GM21529 (cell line): Measurements from ENCODE around the gene DMRT1.
"Not testable (repeated sequence)": the region's sequence is repeated elsewhere in the genome, so short reads cannot be mapped to it uniquely, and the experiment has no call there.

Experiments used
- ATAC-seq: cut with Tn5 transposase; IDR thresholded peaks from one replicate; pipeline ENCODE4 v1.9.1; 2021; ENCODE audit not compliant: unreplicated experiment

Gene DMRT1

DNA sequence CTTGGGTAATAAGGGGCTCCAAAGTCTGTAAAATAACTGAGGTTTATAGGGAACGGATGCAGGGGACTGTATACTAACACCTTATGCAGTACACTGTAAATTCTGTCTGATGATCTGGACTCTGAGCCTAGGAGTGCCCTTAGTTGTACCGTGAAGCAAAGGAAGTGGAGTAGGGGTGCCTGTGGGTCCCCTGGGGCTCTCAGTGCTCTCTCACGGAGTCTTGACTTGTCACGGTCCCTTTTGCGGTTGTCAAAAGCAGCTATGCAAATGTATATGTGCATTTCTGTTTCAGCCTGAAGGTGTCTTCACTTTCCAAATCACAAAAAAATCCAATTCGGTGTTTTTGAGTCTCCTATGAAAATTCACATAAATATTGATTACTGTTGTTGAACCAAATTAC lies 17.8 kb downstream of the DMRT1 start:
- ATAC-seq, result peak; percentile 100

DNA sequence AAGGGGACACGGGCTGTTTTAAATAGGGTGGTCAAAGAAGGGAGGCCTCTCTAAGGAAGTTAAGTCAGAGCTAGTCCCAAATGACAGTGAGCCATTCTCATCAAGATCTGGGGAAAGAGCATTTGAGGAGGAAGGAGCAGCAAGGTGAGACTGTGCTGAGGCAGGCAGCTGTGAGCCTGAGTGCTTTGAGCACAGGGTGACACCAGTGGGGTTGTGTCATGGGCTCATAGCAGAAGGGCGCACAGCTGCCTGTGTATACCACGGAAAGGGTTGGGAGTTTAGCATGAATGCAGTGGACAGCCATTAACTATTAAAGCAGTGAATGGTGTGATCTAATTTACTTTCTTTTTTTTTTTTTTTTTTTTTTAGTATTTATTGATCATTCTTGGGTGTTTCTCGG lies 19.2 kb downstream of the DMRT1 start:
- ATAC-seq, result no peak

DNA sequence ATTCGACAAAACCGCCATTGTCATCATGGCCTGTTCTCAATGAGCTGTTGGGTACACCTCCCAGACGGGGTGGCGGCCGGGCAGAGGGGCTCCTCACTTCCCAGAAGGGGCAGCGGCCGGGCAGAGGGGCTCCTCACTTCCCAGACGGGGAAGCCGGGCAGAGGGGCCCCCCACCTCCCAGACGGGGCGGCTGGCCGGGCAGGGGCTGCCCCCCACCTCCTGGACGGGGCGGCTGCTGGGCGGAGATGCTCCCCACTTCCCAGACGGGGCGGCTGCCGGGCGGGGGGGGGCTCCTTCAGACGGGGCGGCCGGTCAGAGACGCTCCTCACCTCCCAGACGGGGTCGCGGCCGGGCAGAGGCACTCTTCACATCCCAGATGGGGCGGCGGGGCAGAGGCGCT lies 20.0 kb downstream of the DMRT1 start:
- ATAC-seq, result not testable (repeated sequence)

DNA sequence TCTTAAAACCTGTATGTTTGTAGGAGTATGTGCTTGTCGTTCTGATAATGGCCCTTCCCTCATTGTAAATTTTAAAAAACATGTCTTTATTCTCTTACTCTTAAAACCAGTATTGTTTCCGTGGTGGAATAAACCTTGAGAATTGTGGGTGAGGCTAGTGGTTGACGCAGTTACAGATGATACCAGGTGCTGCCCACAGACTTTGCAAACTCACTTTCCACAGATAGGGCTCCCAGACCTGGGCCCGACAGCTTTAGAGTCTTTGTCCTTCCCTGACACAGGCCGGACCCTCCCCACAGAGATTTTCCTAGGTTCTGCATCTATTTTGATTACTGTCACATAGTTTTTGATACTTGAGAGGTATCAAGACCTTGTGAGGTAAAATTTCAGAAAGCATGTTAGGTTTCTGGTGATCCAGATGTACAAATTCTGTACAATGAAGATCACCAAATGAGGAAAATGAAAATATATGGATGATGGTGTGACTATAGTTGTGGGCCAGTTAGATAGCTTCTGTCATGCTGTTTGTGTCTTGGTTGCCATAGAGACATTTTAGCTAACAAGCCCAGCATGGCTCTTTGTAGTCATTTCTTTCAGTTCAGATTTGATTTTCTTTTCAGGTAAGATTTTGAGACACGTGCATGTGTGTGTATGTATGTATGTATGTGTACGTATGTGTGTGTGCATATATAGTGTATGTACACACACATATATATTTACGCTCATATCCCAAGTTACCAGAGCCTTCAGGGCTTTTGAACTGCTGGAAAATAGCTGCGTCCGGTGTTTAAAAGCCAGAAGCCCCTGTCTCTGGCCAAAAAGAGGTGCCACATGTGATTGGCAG lies 33.8 kb downstream of the DMRT1 start:
- ATAC-seq, result no peak

DNA sequence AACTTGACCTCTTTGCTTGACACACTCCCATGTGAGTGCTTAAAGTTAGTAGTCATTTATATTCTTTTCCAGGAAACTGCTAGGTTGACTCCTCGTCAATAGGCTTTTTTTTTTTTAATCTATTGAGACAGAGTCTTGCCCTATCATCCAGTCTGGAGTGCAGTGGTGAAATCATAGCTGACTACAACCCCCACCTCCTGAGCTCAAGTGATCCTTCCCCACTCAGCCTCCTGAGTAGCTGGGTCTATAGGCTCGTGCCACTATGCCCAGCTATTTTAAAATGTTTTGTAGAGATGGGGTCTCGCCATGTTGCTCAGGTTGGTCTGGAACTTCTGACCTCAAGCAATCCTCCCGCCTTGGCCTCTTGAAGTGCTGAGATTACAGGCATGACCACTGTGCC lies 34.9 kb downstream of the DMRT1 start:
- ATAC-seq, result no peak

DNA sequence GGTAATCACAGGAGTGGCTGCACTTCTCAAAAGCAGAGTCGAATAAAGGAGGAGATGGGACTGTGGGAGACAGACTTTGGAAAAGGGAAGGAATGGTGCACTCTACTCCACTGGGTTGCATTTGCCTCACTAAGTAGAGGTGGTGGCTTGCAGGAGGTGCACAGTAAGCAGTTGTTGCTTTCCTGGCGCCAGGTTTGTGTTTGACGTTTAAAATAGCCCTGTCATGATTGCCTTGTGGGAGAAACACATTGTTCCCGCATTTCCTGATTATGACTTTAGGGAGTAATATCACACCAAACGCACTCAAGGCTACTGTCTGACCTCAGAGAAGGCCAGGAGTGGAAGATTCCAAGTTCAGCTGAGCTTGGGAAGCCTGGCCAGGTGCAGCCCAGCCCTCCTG lies 36.7 kb downstream of the DMRT1 start:
- ATAC-seq, result no peak

DNA sequence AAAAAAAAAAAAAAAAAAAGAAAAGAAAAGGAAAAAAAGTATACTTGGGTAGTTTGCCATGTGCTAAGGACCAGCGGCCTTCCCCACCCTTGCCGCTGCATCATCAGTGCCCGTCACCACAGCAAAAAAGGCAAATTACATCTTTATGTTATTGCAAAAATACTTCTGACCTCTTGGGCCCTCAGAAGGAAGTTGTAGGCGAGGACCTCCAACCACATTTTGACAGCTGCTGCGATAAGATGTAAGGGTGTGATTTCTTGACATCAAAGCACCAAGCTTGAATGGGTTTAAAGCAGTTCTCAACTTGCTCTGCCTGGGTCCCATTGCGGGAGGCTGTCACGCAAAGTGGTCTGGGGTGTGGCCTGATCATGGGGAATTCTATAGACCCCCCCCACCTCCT lies 39.2 kb downstream of the DMRT1 start:
- ATAC-seq, result no peak

DNA sequence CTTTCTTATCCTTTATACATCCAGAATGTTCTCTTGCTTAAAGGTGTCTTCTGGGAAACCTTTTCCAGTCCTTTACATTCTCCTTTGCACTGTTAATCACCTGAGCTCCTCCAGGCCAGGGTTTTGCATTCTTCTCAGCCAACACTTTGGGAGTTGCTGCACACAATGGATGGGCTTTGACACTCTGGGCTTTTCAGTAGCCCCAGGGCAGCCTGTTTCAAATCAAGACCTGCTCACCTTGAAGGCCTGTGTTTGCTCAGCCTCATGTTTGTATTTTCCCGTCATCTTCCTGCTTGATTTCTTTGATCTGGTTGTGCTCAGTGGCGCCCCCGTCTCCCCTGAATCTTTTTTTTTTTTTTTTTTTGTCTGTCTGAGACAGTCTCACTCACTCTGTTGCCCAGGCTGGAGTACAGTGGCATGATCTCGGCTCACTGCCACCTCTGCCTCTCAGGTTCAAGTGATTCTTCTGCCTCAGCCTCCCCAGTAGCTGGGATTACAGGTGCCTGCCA lies 41.0 kb downstream of the DMRT1 start:
- no peak for ATAC-seq

DNA sequence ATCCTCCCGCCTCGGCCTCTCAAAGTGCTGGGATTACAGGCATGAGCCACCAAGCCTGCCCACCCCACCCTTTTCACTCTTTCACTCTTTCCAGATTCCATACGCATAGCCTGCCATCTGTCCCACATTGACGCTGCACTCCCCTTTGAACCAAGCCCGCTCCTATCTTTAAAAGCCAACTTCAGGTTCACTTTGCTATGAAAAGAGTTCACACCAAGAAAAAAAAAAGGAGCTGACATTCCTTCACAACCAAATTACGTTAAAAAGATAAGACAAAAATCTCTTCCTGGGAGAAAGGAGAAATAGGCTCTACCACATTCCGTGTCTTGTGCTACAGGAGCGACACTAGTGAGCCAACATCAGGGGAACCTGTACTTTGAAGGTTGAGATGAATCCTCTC lies 41.5 kb downstream of the DMRT1 start:
- ATAC-seq, result no peak

DNA sequence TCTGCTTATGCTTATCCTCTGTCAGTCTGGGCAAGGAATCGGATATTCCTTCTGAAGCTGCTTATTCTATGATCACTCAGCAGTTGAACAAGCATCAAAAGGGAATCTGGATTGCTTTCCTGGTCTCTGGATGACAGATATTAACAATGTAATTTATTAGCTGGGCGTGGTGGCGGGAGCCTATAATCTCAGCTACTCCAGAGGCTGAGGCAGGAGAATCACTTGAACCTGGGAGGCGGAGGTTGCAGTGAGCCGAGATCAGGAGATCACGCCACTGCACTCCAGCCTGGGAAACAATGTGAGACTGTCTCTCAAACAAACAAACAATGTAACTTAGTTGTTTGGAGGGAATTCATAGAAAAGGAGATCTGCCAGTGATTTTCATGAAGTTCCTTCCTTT lies 45.4 kb downstream of the DMRT1 start:
- ATAC-seq, result no peak

DNA sequence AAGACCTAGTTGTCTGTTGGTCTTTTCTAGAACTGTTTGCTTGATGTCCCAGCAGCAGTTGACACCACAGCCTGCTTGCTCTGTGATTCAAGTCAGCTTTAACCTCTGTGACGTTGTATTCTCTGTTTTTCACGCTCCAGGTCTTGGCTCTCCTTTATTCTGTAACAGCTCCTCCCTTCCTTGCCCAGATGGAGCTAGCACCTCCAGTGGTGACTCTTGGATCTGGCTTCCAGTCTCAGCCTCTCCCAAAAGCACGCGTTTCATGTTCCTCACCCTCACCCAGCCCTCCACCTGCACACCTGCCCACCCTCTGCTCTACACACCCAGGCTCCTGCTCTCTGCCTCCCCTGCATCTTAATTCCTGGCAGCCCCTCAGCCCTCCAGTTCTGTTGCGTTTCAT lies 50.6 kb downstream of the DMRT1 start:
- no peak for ATAC-seq

DNA sequence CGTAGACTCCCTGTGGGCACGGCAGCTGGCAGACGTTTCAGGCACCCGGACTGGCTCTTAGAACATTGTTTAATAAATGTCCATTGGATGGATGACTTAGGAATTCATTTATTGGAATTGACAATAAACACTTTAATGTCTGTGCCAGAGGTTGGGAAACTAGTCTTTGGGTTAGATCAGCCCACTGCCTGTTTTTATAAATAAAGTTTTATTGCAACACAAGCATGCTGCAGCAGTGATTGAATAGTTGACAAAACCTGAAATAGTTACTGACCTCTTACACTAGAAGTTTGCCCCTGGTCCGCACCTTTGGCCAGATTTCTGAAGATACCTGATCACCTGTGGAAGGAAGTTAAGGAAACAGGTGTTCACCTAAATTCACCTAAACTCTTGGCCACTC lies 51.6 kb downstream of the DMRT1 start:
- ATAC-seq, result no peak

DNA sequence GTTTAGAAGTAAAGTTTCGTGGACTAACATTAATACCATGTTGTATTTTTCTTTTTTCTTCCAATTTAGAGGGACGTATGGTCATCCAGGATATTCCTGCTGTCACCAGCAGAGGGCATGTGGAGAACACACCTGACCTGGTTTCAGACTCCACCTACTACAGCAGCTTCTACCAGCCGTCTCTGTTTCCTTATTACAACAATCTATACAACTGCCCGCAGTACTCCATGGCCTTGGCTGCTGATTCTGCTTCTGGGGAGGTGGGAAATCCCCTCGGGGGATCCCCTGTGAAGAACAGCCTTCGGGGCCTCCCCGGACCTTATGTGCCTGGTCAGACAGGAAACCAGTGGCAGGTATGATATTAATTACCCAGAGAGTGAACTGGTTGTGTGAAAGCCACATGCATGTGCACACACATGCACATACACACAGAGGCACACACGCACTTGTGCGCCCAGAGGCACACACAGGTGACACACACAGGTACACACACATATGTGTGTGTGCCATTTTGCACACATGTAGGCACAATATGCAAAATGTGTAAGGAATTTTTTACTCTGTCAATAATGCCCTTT lies 52.4 kb downstream of the DMRT1 start:
- peak; percentile 99 for ATAC-seq

DNA sequence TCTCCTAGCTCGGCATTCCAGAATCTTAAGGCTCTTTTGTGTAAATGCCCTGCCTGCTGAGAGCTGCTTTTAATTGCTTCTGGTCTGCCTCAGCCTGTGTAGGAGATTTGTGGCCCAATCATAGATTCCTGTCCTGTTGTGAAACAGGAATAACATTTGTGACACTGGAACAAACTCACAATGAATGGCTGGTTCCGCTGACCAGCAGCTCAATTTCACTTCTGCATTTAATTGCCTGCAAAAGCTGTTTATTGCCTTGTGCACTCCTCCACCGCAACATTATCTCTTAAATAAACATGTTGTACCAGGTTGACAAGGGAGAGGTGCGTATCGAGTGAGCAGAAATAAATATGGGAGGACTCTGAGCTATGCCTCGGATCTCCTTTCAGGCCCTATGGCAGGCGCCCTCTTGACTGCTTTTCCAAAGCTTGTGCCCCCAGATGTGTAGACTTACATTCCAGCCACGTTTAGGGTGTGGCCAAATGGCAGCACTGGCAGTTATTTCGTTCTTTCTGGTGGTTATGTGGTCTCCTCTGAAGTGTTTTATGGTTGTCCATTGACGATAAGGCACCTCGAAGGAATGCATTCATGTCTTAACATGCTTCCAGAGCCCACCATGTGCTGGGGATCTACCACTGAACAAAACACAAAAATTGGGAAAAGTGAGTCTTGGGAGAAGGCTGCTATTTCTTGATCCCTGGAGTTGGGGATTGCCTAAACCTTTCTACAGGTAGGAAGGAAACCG lies 58.1 kb downstream of the DMRT1 start:
- ATAC-seq, result no peak

DNA sequence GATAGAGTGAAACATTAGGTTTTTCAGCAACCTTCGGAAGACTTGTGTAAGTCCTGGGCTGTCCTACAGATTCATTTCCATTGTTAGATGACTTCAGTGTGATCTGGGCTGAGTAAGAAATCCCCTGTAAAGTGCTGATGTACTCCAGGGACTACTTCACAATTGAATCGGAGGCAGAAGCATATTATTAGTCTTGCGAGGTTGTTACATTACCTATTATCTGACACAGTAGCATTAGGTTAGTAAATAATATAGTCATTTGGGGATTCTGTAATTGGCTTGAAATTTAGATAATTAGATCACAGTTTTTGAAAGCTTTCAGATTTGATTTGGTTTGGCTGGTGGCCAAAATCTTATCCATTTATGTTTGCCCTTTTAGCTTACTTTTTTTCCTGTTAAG lies 62.4 kb downstream of the DMRT1 start:
- no peak for ATAC-seq

DNA sequence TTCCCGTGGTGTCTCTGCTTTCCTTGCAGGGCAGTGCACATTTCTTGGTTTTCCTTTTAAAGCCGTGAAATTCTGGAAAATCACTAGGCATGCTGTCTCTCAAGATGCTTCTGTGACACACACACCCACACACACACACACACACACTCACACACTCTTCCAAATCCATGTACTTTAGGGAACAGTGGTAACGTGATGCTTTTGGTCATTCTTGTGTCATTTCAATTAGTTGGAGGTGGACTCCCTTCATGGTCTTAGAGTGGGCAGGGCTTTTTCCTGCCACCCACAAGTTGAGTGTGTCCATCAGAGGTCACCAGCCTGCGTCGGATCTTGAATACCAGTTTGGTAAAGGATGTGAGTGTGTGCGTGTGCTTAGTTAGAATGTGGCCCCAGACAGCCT lies 64.4 kb downstream of the DMRT1 start:
- ATAC-seq, result no peak

DNA sequence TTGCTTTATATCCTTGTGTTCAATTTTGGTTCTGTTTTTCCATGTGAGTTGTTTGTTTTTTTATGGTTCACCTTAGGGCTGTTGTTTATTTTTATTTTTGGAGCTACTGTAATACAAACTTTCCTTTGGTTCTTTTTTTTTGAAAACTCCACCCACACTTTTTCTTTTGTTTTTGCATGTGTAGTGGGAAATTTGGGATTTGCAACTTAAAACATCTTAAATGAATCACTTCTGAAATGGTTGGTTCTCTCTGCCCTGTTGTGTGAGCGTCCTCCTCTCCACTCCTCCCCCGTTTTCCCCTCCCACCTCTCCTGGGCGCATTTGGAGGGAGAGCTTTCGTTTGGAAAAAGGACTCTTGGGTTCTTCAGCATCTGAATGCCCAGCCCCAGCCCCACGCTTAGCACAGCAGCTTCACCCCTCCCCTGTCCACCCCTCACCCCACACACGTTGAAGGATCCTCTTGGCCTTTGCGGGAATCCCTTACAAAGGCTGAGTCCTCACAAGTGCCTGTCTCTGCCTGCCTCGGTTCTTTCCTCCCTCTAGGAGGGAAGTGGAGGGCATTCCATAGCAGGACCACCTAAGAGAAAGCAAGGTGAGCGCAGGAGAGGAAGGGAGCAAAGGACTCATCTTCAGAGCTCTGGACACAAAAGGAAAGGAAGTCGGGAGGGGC lies 67.2 kb downstream of the DMRT1 start:
- no peak for ATAC-seq

DNA sequence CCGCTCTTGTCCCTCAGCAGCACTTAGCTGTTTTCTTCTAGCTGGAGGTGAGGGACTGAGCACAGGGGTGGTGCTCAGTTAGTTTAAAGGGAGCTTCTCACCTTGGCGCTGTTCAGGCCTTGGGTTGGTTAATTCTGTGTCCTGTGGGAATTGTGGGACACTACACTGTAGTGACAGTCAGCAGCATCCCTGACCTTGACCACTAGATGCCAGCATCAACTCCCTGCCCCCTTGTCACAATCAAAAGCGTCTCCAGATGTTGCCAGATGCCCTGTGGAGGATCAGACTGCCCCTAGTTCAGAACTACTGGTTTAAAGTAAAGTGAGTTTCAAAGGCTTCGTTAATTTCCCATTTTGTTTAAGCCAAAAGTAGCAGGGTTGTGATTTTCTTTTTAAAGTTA lies 69.5 kb downstream of the DMRT1 start:
- ATAC-seq, result no peak

DNA sequence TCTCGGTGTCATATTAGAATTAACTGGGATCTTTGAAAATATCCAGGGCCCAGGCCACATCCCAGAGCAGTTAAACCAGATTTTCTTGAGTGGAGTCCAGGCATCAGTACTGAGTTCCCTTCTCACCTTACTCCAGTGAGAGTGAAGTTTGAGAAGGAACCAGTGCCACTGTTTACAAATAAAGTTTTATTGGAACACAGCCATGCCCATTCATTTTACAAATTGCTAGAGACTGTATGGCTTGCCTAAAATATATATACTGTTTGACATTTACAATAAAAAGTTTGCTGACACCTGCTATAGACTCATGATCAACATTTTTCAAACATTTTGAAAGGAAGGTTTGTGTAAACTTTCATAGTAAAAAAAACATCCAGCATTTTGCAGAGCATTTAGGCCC lies 71.3 kb downstream of the DMRT1 start:
- ATAC-seq, result no peak

DNA sequence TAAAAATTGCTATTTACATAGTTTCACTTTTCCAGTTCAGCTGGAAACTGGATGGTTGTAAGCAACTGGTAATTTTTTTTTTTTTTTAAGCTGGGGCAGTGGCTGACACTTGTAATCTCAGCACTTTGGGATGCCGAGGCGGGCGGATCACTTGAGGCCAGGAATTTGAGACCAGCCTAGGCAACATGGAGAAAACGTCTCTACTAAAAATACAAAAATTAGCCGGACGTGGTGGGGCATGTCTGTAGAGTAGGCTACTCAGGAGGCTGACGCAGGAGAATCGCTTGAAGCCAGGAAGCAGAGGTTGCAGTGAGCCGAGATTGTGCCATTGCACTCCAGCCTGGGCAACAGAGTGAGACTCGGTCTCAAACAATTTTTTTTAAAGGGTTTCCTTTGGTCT lies 72.0 kb downstream of the DMRT1 start:
- ATAC-seq, result not testable (repeated sequence)

DNA sequence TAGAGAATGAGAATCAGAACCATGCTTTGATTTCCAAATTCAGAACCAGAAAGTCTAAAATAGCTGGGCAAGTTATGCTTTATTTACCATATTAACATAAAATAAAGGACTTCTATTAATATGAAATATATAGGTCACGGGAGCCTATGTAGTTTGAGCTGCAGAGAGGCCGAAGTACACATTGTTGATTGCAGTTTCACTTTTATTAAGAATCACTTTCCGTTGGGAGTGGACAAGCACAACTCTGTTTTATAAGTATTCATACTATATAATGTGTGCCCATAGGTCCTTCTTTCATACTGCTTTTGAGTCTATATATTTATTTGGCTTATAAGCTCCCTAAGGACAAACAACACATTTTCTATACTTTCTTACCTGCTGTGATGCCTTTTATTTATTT lies 76.2 kb downstream of the DMRT1 start:
- no peak for ATAC-seq
